IPS-15b (cell line): Measurements from ENCODE around the gene NOP9.

ENCODE experiments used
- H3K27me3 ChIP-seq: one replicate; pipeline ENCODE4 v1.6.1; 2013; ENCODE audit warnings: low read length; ENCODE audit not compliant: control insufficient read depth, insufficient read depth
- H3K36me3 ChIP-seq: one replicate; pipeline ENCODE4 v1.6.1; 2013; ENCODE audit warnings: low read length; ENCODE audit not compliant: control insufficient read depth, insufficient read depth
- H3K4me1 ChIP-seq: one replicate; pipeline ENCODE4 v1.6.1; 2013; ENCODE audit warnings: mild to moderate bottlenecking, low read length; ENCODE audit not compliant: control insufficient read depth, insufficient read depth
- H3K4me3 ChIP-seq: one replicate; pipeline ENCODE4 v1.5.1; 2013; ENCODE audit warnings: low read depth, low read length
- H3K9ac ChIP-seq: one replicate; pipeline ENCODE4 v1.6.1; 2013; ENCODE audit warnings: low read depth, mild to moderate bottlenecking, low read length
- H3K9me3 ChIP-seq: one replicate; pipeline ENCODE4 v1.6.1; 2013; ENCODE audit warnings: mild to moderate bottlenecking, low read length; ENCODE audit not compliant: control insufficient read depth, insufficient read depth

NOP9 gene

GRCh38 chr14:24355009-24355408 is 55.4 kb downstream of the NOP9 start:
- H3K4me1 ChIP-seq, result no peaks in the 10 kb centered on the region
- H3K27me3 ChIP-seq, result peaks cover 41% of the 10 kb centered on the region
- no peaks in the 10 kb centered on the region for H3K36me3 ChIP-seq

GRCh38 chr14:24356208-24356607 is 56.6 kb downstream of the NOP9 start:
- Histone ChIP-seq H3K36me3 (no peaks in the 10 kb centered on the region), H3K4me1 (no peaks in the 10 kb centered on the region), H3K4me3 (no peak overlapping the region), H3K9me3 (no peaks in the 10 kb centered on the region), H3K27me3 (peaks cover 34% of the 10 kb centered on the region), H3K9ac (no peak overlapping the region)

More at GRCh38 chr14:24355009-24355408, 55.4 kb downstream of the NOP9 start:
- Histone ChIP-seq H3K9me3 (no peaks in the 10 kb centered on the region), H3K9ac (no peak overlapping the region), H3K4me3 (no peak overlapping the region)
